Dendritic cell treated with granulocyte-macrophage colony-stimulating factor and Interleukin-4, amounts not matched to agents 40 ng/mL and 50 ng/mL, for 4 days (primary cell): Measurements from ENCODE around the gene P3H4.

Experiments
- H3K27ac Mint-ChIP-seq: one replicate; pipeline ENCODE4 v1.8.0; 2022; ENCODE audit warnings: mild to moderate bottlenecking, mixed read lengths
- H3K27me3 Mint-ChIP-seq: one replicate; pipeline ENCODE4 v1.8.0; 2022; ENCODE audit warnings: mild to moderate bottlenecking, mixed read lengths
- H3K36me3 Mint-ChIP-seq: one replicate; pipeline ENCODE4 v1.8.0; 2022; ENCODE audit warnings: low read depth, mixed read lengths
- H3K4me1 Mint-ChIP-seq: one replicate; pipeline ENCODE4 v1.8.0; 2022; ENCODE audit warnings: low read depth, mixed read lengths
- H3K4me3 Mint-ChIP-seq: one replicate; pipeline ENCODE4 v1.8.0; 2022; ENCODE audit warnings: mild to moderate bottlenecking, moderate library complexity, mixed read lengths
- H3K9me3 Mint-ChIP-seq: one replicate; pipeline ENCODE4 v1.8.0; 2022; ENCODE audit warnings: mixed read lengths
- intact Hi-C: fragments of 100-400 bp; cut with micrococcal nuclease; formaldehyde crosslinking; loops from one replicate; pipeline ENCODE4 v1.15.0; 2022

The P3H4 gene

GRCh38 chr17:41775394-41776226 is 36.1 kb downstream of the P3H4 start:
- H3K27ac Mint-ChIP-seq: peak overlapping the region; percentile 23
- H3K9me3 Mint-ChIP-seq: no peaks in the 10 kb centered on the region

GRCh38 chr17:41773731-41774193 is 38.0 kb downstream of the P3H4 start:
- Mint-ChIP-seq H3K9me3 (no peaks in the 10 kb centered on the region), H3K27ac (no peak overlapping the region), H3K4me3 (no peak overlapping the region), H3K36me3 (peaks cover 87% of the 10 kb centered on the region), H3K27me3 (peaks cover 6% of the 10 kb centered on the region), H3K4me1 (peaks cover 51% of the 10 kb centered on the region)
- intact Hi-C loops: no loop called here

More at GRCh38 chr17:41775394-41776226, 36.1 kb downstream of the P3H4 start:
- Mint-ChIP-seq H3K36me3 (peaks cover 73% of the 10 kb centered on the region), H3K27me3 (peaks cover 8% of the 10 kb centered on the region), H3K4me3 (no peak overlapping the region), H3K4me1 (peaks cover 69% of the 10 kb centered on the region)
- intact Hi-C loops: no loop called here

GRCh38 chr17:41773190-41773588 is 38.6 kb downstream of the P3H4 start:
- H3K4me3 Mint-ChIP-seq: no peak overlapping the region
- peaks cover 49% of the 10 kb centered on the region for H3K4me1 Mint-ChIP-seq
- H3K9me3 Mint-ChIP-seq: no peaks in the 10 kb centered on the region
- H3K36me3 Mint-ChIP-seq: peaks cover 92% of the 10 kb centered on the region
- intact Hi-C loops: no loop called here
- H3K27ac Mint-ChIP-seq: no peak overlapping the region
- H3K27me3 Mint-ChIP-seq: peaks cover 6% of the 10 kb centered on the region

GRCh38 chr17:41772586-41773189 is 39.1 kb downstream of the P3H4 start:
- intact Hi-C loops: no loop called here
- H3K27ac Mint-ChIP-seq: no peak overlapping the region
- no peaks in the 10 kb centered on the region for H3K9me3 Mint-ChIP-seq
- H3K36me3 Mint-ChIP-seq: peaks cover 97% of the 10 kb centered on the region
- H3K27me3 Mint-ChIP-seq: peaks cover 6% of the 10 kb centered on the region
- no peak overlapping the region for H3K4me3 Mint-ChIP-seq
- H3K4me1 Mint-ChIP-seq: peaks cover 44% of the 10 kb centered on the region

GRCh38 chr17:41772218-41772585 is 39.5 kb downstream of the P3H4 start:
- intact Hi-C loops: no loop called here
- peaks cover 98% of the 10 kb centered on the region for H3K36me3 Mint-ChIP-seq
- no peak overlapping the region for H3K27ac Mint-ChIP-seq
- no peak overlapping the region for H3K4me3 Mint-ChIP-seq
- H3K9me3 Mint-ChIP-seq: no peaks in the 10 kb centered on the region
- peaks cover 39% of the 10 kb centered on the region for H3K4me1 Mint-ChIP-seq
- H3K27me3 Mint-ChIP-seq: peaks cover 2% of the 10 kb centered on the region

- Mint-ChIP-seq H3K27ac (no peak overlapping the region), H3K4me1 (peaks cover 36% of the 10 kb centered on the region), H3K36me3 (peaks cover 98% of the 10 kb centered on the region), H3K4me3 (no peak overlapping the region), H3K9me3 (no peaks in the 10 kb centered on the region), H3K27me3 (peaks cover 2% of the 10 kb centered on the region)
- intact Hi-C loops: no loop called here
These were observed 40.2 kb downstream of the P3H4 start for GRCh38 chr17:41771389-41772206.

- Mint-ChIP-seq H3K4me3 (no peak overlapping the region), H3K36me3 (peaks cover 98% of the 10 kb centered on the region), H3K27ac (no peak overlapping the region), H3K27me3 (no peaks in the 10 kb centered on the region), H3K9me3 (no peaks in the 10 kb centered on the region), H3K4me1 (peaks cover 21% of the 10 kb centered on the region)
- intact Hi-C loops: no loop called here
These were observed 41.8 kb downstream of the P3H4 start for GRCh38 chr17:41769985-41770384.

- intact Hi-C loops: no loop called here
- H3K9me3 Mint-ChIP-seq: no peaks in the 10 kb centered on the region
- no peak overlapping the region for H3K27ac Mint-ChIP-seq
- no peaks in the 10 kb centered on the region for H3K27me3 Mint-ChIP-seq
- H3K4me3 Mint-ChIP-seq: no peak overlapping the region
- peaks cover 15% of the 10 kb centered on the region for H3K4me1 Mint-ChIP-seq
- peaks cover 98% of the 10 kb centered on the region for H3K36me3 Mint-ChIP-seq
These were observed 42.3 kb downstream of the P3H4 start for GRCh38 chr17:41769346-41769862.

GRCh38 chr17:41768682-41769288 is 43.0 kb downstream of the P3H4 start:
- Mint-ChIP-seq H3K36me3 (peaks cover 98% of the 10 kb centered on the region), H3K9me3 (no peaks in the 10 kb centered on the region), H3K4me3 (no peak overlapping the region), H3K27me3 (no peaks in the 10 kb centered on the region), H3K4me1 (peaks cover 9% of the 10 kb centered on the region), H3K27ac (no peak overlapping the region)
- intact Hi-C loops: no loop called here

GRCh38 chr17:41767324-41768042 is 44.3 kb downstream of the P3H4 start:
- no peaks in the 10 kb centered on the region for H3K27me3 Mint-ChIP-seq
- intact Hi-C loops: no loop called here
- H3K9me3 Mint-ChIP-seq: no peaks in the 10 kb centered on the region
- H3K27ac Mint-ChIP-seq: no peak overlapping the region
- no peak overlapping the region for H3K4me3 Mint-ChIP-seq
- peaks cover 99% of the 10 kb centered on the region for H3K36me3 Mint-ChIP-seq
- no peaks in the 10 kb centered on the region for H3K4me1 Mint-ChIP-seq

GRCh38 chr17:41766135-41766534 is 45.6 kb downstream of the P3H4 start:
- no peaks in the 10 kb centered on the region for H3K27me3 Mint-ChIP-seq

GRCh38 chr17:41763327-41763726 is 48.4 kb downstream of the P3H4 start:
- Mint-ChIP-seq H3K9me3 (no peaks in the 10 kb centered on the region), H3K36me3 (peaks cover 96% of the 10 kb centered on the region), H3K4me3 (no peak overlapping the region), H3K27me3 (no peaks in the 10 kb centered on the region), H3K4me1 (no peaks in the 10 kb centered on the region), H3K27ac (no peak overlapping the region)
- intact Hi-C loops: no loop called here

More at GRCh38 chr17:41766135-41766534, 45.6 kb downstream of the P3H4 start:
- H3K4me1 Mint-ChIP-seq: no peaks in the 10 kb centered on the region
- peaks cover 100% of the 10 kb centered on the region for H3K36me3 Mint-ChIP-seq
- H3K4me3 Mint-ChIP-seq: no peak overlapping the region
- no peak overlapping the region for H3K27ac Mint-ChIP-seq
- H3K9me3 Mint-ChIP-seq: no peaks in the 10 kb centered on the region
- intact Hi-C loops: no loop called here

- H3K27me3 Mint-ChIP-seq: no peaks in the 10 kb centered on the region
- H3K9me3 Mint-ChIP-seq: no peaks in the 10 kb centered on the region
- H3K27ac Mint-ChIP-seq: no peak overlapping the region
- intact Hi-C loops: no loop called here
- H3K36me3 Mint-ChIP-seq: peaks cover 96% of the 10 kb centered on the region
- no peaks in the 10 kb centered on the region for H3K4me1 Mint-ChIP-seq
- no peak overlapping the region for H3K4me3 Mint-ChIP-seq
These were observed 48.9 kb downstream of the P3H4 start for GRCh38 chr17:41762841-41763240.
